Ishikawa (cell line): Measurements from ENCODE around the gene SMIM22.

Experiments used
- CEBPB ChIP-seq: IDR thresholded peaks from 2 replicates; pipeline ENCODE4 v1.6.1; 2012
- CREB1 ChIP-seq: IDR thresholded peaks from 2 replicates; pipeline ENCODE4 v1.6.1; 2012; ENCODE audit warnings: low read depth
- EGR1 ChIP-seq: IDR thresholded peaks from 2 replicates; pipeline ENCODE4 v1.6.1; 2012
- EP300 ChIP-seq: IDR thresholded peaks from 2 replicates; pipeline ENCODE4 v1.6.1; 2012; ENCODE audit warnings: borderline replicate concordance
- FOXM1 ChIP-seq: IDR thresholded peaks from 2 replicates; pipeline ENCODE4 v1.6.1; 2012; ENCODE audit warnings: low read depth, borderline replicate concordance
- MAX ChIP-seq: IDR thresholded peaks from 2 replicates; pipeline ENCODE4 v1.6.1; 2012
- REST ChIP-seq: IDR thresholded peaks from 2 replicates; pipeline ENCODE4 v1.6.1; 2012; ENCODE audit warnings: low read depth, mild to moderate bottlenecking
- TAF1 ChIP-seq: IDR thresholded peaks from 2 replicates; pipeline ENCODE4 v1.6.1; 2012; ENCODE audit warnings: low read depth, mild to moderate bottlenecking
- TCF12 ChIP-seq: IDR thresholded peaks from 2 replicates; pipeline ENCODE4 v1.6.1; 2012; ENCODE audit warnings: low read depth
- TEAD4 ChIP-seq: IDR thresholded peaks from 2 replicates; pipeline ENCODE4 v1.6.1; 2012
- YY1 ChIP-seq: IDR thresholded peaks from 2 replicates; pipeline ENCODE4 v1.6.1; 2012; ENCODE audit warnings: low read depth
- ZBTB7A ChIP-seq: IDR thresholded peaks from 2 replicates; pipeline ENCODE4 v1.6.1; 2012; ENCODE audit warnings: low read depth
- TF ChIP-seq, protein P1 (sequence below): IDR thresholded peaks from 2 replicates; pipeline ENCODE4 v1.6.1; 2012

Gene SMIM22

DNA sequence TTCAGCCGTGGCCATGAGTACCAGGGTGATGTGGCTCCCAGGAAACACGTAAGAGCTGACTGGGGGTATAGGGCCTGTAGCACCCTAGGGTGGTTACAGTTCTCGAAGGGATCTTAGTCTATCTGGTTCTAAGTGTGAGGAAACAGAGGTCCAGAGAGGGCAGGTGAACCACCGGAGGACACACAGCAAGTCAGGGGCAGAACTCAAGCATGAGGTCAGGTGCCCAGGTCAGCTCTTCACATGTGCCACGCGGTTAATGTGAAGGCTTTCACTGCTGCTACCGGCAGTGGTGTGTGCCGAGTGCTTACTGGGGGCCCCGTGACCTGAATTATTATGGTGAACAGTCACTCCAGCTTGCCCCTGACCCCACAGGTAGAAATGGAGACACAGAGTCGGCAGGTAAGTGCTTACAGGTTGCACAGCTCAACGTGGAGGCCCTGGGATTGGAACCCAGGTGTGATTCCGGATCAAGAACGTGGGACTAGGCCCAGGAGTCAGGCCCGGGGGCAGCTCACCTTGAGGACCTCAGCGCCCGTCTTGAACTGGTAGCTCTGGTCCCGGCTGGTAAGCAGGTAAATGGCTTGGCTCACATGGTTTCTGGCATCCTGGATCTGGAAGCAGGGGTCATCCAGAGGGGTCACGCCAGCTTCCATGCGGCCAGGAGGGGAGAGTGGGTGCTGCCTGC is 4.1 kb downstream of the SMIM22 start:
- TF ChIP-seq CREB1 (no peak), ZBTB7A (no peak)

GRCh38 chr16:4800290-4801041 is 5.3 kb downstream of the SMIM22 start:
- TF ChIP-seq CREB1 (no peak), EGR1 (no peak), TEAD4 (no peak), REST (no peak)

DNA sequence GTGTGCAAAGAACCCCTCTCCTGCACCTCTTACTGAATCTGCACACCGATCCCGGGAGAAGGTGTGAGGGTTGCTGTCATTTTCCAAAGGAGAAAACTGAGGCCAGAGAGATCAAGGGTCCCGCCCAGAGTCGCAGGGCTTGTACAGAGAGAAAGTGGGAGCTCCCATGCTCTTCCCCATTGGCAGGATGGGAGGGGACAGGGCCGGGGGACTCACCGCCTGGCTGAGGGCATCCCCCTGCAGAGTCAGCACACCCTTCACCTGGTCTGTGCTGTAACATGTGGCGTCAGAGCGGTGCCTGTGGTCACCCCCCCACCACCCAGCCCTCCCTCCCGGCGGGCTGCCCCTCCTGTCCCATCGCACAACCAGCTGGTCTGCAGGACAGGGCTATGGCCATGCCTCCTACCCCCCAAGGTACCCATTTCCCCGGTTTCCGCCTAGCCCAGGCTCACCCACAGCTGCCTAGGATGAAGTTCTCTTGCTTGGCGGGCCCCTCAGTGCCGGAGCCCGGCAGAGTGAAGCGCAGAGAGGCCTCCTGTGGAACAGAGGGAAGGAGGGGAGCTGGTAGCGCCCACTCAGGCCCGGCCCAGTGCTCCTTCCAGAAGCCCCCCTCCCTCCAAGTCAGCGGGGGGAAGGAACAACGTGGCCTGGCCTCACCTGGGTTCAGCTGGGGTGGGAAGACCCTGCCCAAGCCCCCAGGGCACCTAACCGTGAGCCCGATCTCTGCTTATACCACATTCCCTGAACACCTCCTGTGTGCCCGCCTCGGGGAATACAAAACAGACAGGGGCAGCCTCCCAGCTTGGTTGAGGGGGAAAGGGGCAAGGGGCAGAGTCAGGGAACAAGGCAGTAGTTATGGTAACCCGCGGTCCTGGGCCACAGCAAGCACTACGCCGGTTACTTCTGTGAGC is 6.1 kb downstream of the SMIM22 start:
- TF ChIP-seq FOXM1 = no peak
- no peak for TF ChIP-seq TEAD4
- no peak for TF ChIP-seq YY1
- no peak for TF ChIP-seq EP300
- TF ChIP-seq ZBTB7A = 0 out of 2 replicates have a peak, but pooled peaks have one; percentile 39

- 0 out of 2 replicates have a peak, but pooled peaks have one; percentile 35 for TF ChIP-seq YY1
- TF ChIP-seq MAX = peak; percentile 51
- no peak for TF ChIP-seq REST
- no peak; the same call in 1 of the 2 replicates for TF ChIP-seq TAF1
These were observed 6.9 kb downstream of the SMIM22 start, which contains the start of gene ROGDI for GRCh38 chr16:4801962-4802658. Gene ROGDI (minus strand): TSS chr16:4802633. CDS start chr16:4802571, 62 bp downstream.

- TF ChIP-seq, protein P1, sequence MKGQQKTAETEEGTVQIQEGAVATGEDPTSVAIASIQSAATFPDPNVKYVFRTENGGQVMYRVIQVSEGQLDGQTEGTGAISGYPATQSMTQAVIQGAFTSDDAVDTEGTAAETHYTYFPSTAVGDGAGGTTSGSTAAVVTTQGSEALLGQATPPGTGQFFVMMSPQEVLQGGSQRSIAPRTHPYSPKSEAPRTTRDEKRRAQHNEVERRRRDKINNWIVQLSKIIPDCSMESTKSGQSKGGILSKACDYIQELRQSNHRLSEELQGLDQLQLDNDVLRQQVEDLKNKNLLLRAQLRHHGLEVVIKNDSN = no peak
- TF ChIP-seq CEBPB = no peak
- TF ChIP-seq TEAD4 = no peak
- no peak for TF ChIP-seq REST
- TF ChIP-seq ZBTB7A = peak; percentile 87
- TF ChIP-seq EGR1 = 0 out of 2 replicates have a peak, but pooled peaks have one; percentile 31
- no peak for TF ChIP-seq FOXM1
- TF ChIP-seq TAF1 = peak; percentile 43; the same call in 1 of the 2 replicates
- no peak for TF ChIP-seq TCF12
- TF ChIP-seq YY1 = 0 out of 2 replicates have a peak, but pooled peaks have one; percentile 5
- TF ChIP-seq EP300 = no peak
These were observed 7.6 kb downstream of the SMIM22 start for GRCh38 chr16:4802659-4803287.
